Embryonic facial prominence (tissue), 1 donor: ENCODE measurements around the gene IL22RA2.

Source experiments
- DNase-seq: peaks from one replicate; pipeline ENCODE4 v3.0.0-alpha.2; 2016; ENCODE audit errors: extremely low spot score

Gene IL22RA2

GRCh38 chr6:137167702-137168377 lies 5.6 kb downstream of the IL22RA2 start:
- DNase-seq, result no peak

DNA sequence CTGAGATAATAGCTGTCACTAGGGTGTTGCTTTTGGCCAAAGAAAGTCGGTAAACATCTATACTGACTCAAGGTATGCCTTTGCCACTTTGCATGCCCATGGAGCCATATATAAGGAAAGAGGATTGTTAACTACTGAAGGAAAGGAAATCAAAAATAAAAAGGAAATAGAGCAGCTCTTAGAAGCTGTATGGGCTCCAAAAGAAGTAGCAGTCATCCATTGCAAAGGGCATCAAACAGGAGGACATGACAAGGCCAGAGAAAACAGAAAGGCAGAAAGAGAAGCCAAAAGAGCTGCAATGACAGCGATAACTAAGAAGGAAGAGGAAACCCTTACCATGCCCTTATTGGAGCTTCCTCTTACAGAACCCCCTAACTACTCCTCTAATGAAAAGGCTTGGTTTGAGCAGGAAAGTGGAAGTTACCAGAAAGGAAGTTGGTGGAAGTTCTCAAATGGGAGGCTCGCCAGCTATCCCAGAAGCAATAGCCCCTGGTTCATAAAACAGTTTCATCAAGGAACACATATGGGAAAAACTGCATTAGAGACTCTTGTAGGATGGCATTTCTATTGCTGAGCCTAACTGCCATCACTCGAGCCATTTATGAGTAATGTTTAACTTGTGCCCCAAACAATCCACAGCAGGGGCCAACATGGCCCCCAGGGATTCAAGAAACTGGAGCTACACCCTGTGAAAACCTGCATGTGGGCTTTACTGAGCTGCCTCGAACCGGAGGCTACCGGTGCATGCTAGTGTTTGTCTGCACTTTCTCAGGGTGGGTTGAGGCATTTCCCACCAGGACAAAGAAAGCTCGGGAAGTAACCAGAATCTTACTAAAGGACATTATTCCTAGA lies 7.0 kb downstream of the IL22RA2 start:
- DNase-seq, result no peak

- no peak for DNase-seq
Observed at GRCh38 chr6:137165375-137166246, 7.8 kb downstream of the IL22RA2 start.

DNA sequence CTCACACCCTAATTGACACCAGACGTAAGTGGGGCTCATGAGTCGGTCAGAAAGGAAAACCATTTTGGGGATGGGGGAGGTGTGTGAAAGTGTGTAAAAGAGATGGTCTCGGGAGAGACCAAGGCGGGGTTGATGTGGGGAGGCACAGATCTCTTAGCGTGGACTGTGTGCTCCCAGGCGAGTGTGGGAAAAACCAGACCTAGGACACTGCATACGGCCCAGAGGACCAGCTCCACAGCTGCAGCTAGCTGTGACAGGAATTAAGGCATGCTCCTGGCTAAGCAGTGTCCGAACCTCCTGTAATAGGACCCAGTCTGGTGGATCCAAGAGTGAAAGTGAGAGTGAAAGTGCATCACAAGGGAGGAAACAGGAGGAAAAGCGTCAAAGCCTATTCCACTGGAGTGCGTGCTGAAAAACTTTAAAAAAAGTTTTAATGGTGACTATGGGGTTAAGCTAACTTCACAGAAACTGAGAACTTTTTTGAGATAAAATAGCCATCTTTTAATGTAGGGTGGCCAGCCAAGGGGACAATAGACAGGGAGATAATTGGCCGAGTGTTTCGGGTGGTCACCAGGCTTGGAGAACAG lies 9.6 kb downstream of the IL22RA2 start:
- DNase-seq, result no peak

DNA sequence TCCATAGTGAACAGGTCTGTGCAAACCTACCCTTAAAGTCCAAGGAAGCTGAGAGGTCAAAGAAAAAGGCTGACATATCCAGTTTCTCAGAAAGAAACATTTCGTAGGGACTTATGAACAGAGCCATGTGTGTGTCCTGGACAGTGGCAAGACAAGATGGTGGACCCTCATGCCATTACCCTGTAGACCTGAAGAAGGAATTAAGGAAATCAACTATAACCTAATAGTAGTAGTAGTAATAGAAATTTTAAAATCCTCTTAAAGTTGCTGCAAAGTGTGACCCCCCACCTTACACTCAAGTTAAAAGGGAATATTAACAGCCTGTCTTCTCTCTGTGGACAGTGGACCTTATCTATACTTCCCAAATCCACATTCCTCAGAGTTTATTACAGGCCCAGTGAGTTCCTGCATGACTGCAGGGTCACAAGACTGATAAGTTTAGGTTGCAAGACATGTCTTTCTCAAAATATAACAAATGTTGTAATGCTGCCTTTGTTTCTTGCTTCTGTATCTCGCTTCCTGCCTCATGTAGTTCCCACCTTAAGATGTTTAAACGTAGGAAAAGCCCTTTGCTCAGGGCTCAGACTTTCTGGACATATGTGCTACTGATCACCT lies 10.6 kb downstream of the IL22RA2 start:
- no peak for DNase-seq

GRCh38 chr6:137161949-137162348 lies 11.5 kb downstream of the IL22RA2 start:
- no peak for DNase-seq

DNA sequence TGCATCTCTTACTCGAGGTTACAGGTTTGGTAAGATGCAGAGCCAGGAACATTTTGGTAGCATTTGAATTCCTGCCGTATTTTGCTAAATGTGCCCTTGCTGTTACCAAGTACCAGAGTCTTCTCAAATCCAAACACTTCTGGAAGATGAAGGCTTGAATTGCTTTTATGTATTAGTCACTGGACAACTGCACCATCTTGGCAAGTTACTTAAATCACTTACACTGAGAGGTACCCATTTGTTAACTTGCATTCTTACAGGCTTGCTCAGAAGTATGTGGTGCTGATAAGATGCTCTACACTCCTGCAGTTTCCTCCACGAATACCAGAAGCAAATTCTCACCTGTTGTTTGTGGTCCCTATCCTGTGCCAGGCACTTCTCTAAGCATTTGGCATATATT lies 12.7 kb downstream of the IL22RA2 start:
- no peak for DNase-seq

- no peak for DNase-seq
Observed at GRCh38 chr6:137159912-137160311, 13.5 kb downstream of the IL22RA2 start.

- DNase-seq, result peak; percentile 55
Observed at GRCh38 chr6:137157601-137158000, 15.8 kb downstream of the IL22RA2 start.

GRCh38 chr6:137156650-137157049 lies 16.8 kb downstream of the IL22RA2 start:
- DNase-seq, result no peak

GRCh38 chr6:137155830-137156229 lies 17.6 kb downstream of the IL22RA2 start:
- DNase-seq, result no peak

DNA sequence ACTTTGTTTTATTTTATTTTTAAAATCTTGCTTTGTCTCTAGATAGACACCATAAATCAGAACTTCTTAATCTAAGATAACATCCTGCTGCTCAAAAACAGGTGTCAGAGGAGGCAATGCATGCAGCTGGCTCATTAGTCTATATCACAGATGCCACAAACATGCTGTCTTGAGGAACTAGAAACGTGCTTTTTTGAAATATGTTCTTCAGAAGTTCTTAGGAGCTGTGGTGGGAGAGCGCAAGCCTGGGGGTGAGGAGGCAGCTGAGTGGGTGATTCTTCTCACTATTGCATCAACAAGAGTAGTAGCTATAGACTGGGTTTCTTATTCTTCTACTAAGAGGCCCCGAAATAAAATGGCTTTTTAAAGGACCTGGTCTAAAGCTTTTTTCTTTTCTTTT lies 23.4 kb downstream of the IL22RA2 start:
- no peak for DNase-seq

DNA sequence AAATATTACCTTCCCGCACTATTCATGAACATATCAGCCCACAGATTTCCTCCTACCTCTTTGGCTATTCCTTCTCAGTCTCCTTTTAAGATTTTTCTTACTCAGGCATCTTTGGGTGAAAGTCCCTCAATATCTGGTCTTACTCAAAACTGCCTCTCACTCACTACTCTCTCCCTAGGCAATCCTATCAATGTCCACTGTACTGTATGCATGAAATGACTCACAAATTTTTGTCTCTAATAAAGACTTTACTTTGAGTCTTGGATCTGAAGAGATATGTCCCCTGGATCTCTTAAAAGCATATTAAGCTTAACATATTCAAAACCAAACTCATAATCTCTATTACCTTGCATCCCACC lies 24.4 kb downstream of the IL22RA2 start:
- no peak for DNase-seq

- no peak for DNase-seq
Observed at GRCh38 chr6:137148306-137149034, 25.0 kb downstream of the IL22RA2 start.

- no peak for DNase-seq
Observed at GRCh38 chr6:137147195-137147594, 26.2 kb downstream of the IL22RA2 start.

GRCh38 chr6:137146206-137146605 lies 27.2 kb downstream of the IL22RA2 start:
- no peak for DNase-seq

DNA sequence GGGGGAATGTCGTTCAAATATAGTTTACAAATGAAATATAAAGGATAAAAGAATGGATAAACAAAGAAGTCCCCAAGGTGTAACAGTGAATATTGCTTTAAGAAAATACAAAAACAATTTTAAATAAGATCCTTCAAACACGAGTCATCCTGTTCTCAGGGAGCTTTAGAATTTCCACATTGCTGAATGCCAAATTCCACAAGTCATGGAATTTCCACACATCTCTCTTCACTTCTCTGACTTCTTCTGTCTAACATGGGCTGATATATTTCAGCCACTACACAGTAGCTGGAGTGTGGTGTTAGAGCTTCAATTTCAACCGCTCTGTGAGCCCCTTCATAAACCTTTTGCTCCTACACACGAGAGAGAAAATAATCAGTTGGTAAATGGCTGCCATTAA lies 28.0 kb downstream of the IL22RA2 start:
- no peak for DNase-seq

GRCh38 chr6:137136065-137136464 lies 37.4 kb downstream of the IL22RA2 start:
- no peak for DNase-seq

- no peak for DNase-seq
Observed at GRCh38 chr6:137134483-137134882, 39.0 kb downstream of the IL22RA2 start.

GRCh38 chr6:137133122-137133521 lies 40.3 kb downstream of the IL22RA2 start:
- DNase-seq, result no peak
